ENCODE data around the gene ONECUT2.

Gene ONECUT2

GRCh38 chr18:57409650-57410049, 25.5 kb upstream of the ONECUT2 start:
- DNase-seq = no peak
- POLR2A ChIA-PET = no interaction called here
- Histone ChIP-seq H3K4me3 (ENCODE audit: control insufficient read depth in 1 of 7, extremely low read depth in 1 of 7, insufficient read depth in 4 of 7, low read depth in 2 of 7, low read length in 6 of 7) (no peak overlapping the region), H3K4me1 (ENCODE audit: control extremely low read depth in 1 of 4, control insufficient read depth in 4 of 4, insufficient read depth in 4 of 4, low read length in 3 of 4) (no peaks in the 10 kb centered on the region), H3K36me3 (ENCODE audit: control insufficient read depth in 4 of 4, insufficient read depth in 4 of 4, low read length in 3 of 4) (no peaks in the 10 kb centered on the region), H3K27ac (ENCODE audit: insufficient read depth in 1 of 2, low read depth in 1 of 2, low read length in 2 of 2, poor library complexity in 1 of 2, severe bottlenecking in 2 of 2) (no peak overlapping the region), H3K9me3 (ENCODE audit: control extremely low read depth in 1 of 5, control insufficient read depth in 4 of 5, insufficient read depth in 2 of 5, low read depth in 1 of 5, low read length in 4 of 5) (peaks cover 0 to 3% (median 0%) of the 10 kb centered on the region in 5 experiments), H3K27me3 (replicated peaks in 2 of 5; ENCODE audit: control insufficient read depth in 4 of 5, insufficient read depth in 5 of 5, low read length in 4 of 5) (peaks cover 0 to 3% (median 0%) of the 10 kb centered on the region in 5 experiments)
- CTCF ChIA-PET = no interaction called here

GRCh38 chr18:57410749-57411148, 24.4 kb upstream of the ONECUT2 start:
- Histone ChIP-seq H3K4me3 (ENCODE audit: control insufficient read depth in 1 of 7, extremely low read depth in 1 of 7, insufficient read depth in 4 of 7, low read depth in 2 of 7, low read length in 6 of 7) (no peak overlapping the region), H3K36me3 (ENCODE audit: control insufficient read depth in 4 of 4, insufficient read depth in 4 of 4, low read length in 3 of 4) (no peaks in the 10 kb centered on the region), H3K27me3 (replicated peaks in 2 of 5; ENCODE audit: control insufficient read depth in 4 of 5, insufficient read depth in 5 of 5, low read length in 4 of 5) (peaks cover 0 to 6% (median under 1%) of the 10 kb centered on the region in 5 experiments), H3K9me3 (ENCODE audit: control extremely low read depth in 1 of 5, control insufficient read depth in 4 of 5, insufficient read depth in 2 of 5, low read depth in 1 of 5, low read length in 4 of 5) (peaks cover 0 to 3% (median 0%) of the 10 kb centered on the region in 5 experiments), H3K27ac (ENCODE audit: insufficient read depth in 1 of 2, low read depth in 1 of 2, low read length in 2 of 2, poor library complexity in 1 of 2, severe bottlenecking in 2 of 2) (no peak overlapping the region), H3K4me1 (ENCODE audit: control extremely low read depth in 1 of 4, control insufficient read depth in 4 of 4, insufficient read depth in 4 of 4, low read length in 3 of 4) (no peaks in the 10 kb centered on the region)
- DNase-seq = no peak
- POLR2A ChIA-PET = no interaction called here
- CTCF ChIA-PET = no interaction called here
- WGBS (ENCODE audit: insufficient coverage) = no CpG with 5 or more reads among the region's 3 CpGs

- 94% methylated on average over 3 of the region's 4 CpGs for WGBS (ENCODE audit: insufficient coverage)
- DNase-seq = no peak
- H3K36me3 ChIP-seq (ENCODE audit: control insufficient read depth in 4 of 4, insufficient read depth in 4 of 4, low read length in 3 of 4) = no peaks in the 10 kb centered on the region
- peaks cover 0 to 24% (median 10%) of the 10 kb centered on the region in 5 experiments for H3K27me3 ChIP-seq (replicated peaks in 2 of 5; ENCODE audit: control insufficient read depth in 4 of 5, insufficient read depth in 5 of 5, low read length in 4 of 5)
- no peak overlapping the region for H3K4me3 ChIP-seq (ENCODE audit: control insufficient read depth in 1 of 7, extremely low read depth in 1 of 7, insufficient read depth in 4 of 7, low read depth in 2 of 7, low read length in 6 of 7)
- H3K4me1 ChIP-seq (ENCODE audit: control extremely low read depth in 1 of 4, control insufficient read depth in 4 of 4, insufficient read depth in 4 of 4, low read length in 3 of 4) = no peaks in the 10 kb centered on the region
- CTCF ChIA-PET = interaction anchor here (1.0 to 1.2 kb wide), 2 partner anchors 53 to 548 kb away, joined by 3 read pairs; no protein-coding TSS in a partner anchor
- peaks cover 0 to 2% (median 0%) of the 10 kb centered on the region in 5 experiments for H3K9me3 ChIP-seq (ENCODE audit: control extremely low read depth in 1 of 5, control insufficient read depth in 4 of 5, insufficient read depth in 2 of 5, low read depth in 1 of 5, low read length in 4 of 5)
- H3K27ac ChIP-seq (ENCODE audit: insufficient read depth in 1 of 2, low read depth in 1 of 2, low read length in 2 of 2, poor library complexity in 1 of 2, severe bottlenecking in 2 of 2) = no peak overlapping the region
- POLR2A ChIA-PET = no interaction called here
These were observed 18.6 kb upstream of the ONECUT2 start for GRCh38 chr18:57416542-57416941.

GRCh38 chr18:57422313-57422872, 12.8 kb upstream of the ONECUT2 start:
- ChIA-PET POLR2A (no interaction called here), CTCF (no interaction called here)
- Histone ChIP-seq H3K4me1 (ENCODE audit: control extremely low read depth in 1 of 4, control insufficient read depth in 4 of 4, insufficient read depth in 4 of 4, low read length in 3 of 4) (peaks cover 0 to under 1% (median 0%) of the 10 kb centered on the region in 4 experiments), H3K27ac (ENCODE audit: insufficient read depth in 1 of 2, low read depth in 1 of 2, low read length in 2 of 2, poor library complexity in 1 of 2, severe bottlenecking in 2 of 2) (no peak overlapping the region), H3K9me3 (ENCODE audit: control extremely low read depth in 1 of 5, control insufficient read depth in 4 of 5, insufficient read depth in 2 of 5, low read depth in 1 of 5, low read length in 4 of 5) (peaks cover 0 to 8% (median 2%) of the 10 kb centered on the region in 5 experiments), H3K4me3 (ENCODE audit: control insufficient read depth in 1 of 7, extremely low read depth in 1 of 7, insufficient read depth in 4 of 7, low read depth in 2 of 7, low read length in 6 of 7) (no peak overlapping the region), H3K27me3 (replicated peaks in 2 of 5; ENCODE audit: control insufficient read depth in 4 of 5, insufficient read depth in 5 of 5, low read length in 4 of 5) (peaks cover 16 to 66% (median 33%) of the 10 kb centered on the region in 5 experiments), H3K36me3 (ENCODE audit: control insufficient read depth in 4 of 4, insufficient read depth in 4 of 4, low read length in 3 of 4) (no peaks in the 10 kb centered on the region)
- 83% methylated on average over 1 of the region's 3 CpGs for WGBS (ENCODE audit: insufficient coverage)
- no peak for DNase-seq

- peaks cover 0 to 13% (median 11%) of the 10 kb centered on the region in 4 experiments for H3K4me1 ChIP-seq (ENCODE audit: control extremely low read depth in 1 of 4, control insufficient read depth in 4 of 4, insufficient read depth in 4 of 4, low read length in 3 of 4)
- H3K36me3 ChIP-seq (ENCODE audit: control insufficient read depth in 4 of 4, insufficient read depth in 4 of 4, low read length in 3 of 4) = no peaks in the 10 kb centered on the region
- ChIA-PET POLR2A (no interaction called here), CTCF (no interaction called here)
- H3K27ac ChIP-seq (ENCODE audit: insufficient read depth in 1 of 2, low read depth in 1 of 2, low read length in 2 of 2, poor library complexity in 1 of 2, severe bottlenecking in 2 of 2) = no peak overlapping the region
- H3K4me3 ChIP-seq (ENCODE audit: control insufficient read depth in 1 of 7, extremely low read depth in 1 of 7, insufficient read depth in 4 of 7, low read depth in 2 of 7, low read length in 6 of 7) = no peak overlapping the region
- H3K9me3 ChIP-seq (ENCODE audit: control extremely low read depth in 1 of 5, control insufficient read depth in 4 of 5, insufficient read depth in 2 of 5, low read depth in 1 of 5, low read length in 4 of 5) = peaks cover 0 to 8% (median 3%) of the 10 kb centered on the region in 5 experiments
- no peak for DNase-seq
- H3K27me3 ChIP-seq (replicated peaks in 2 of 5; ENCODE audit: control insufficient read depth in 4 of 5, insufficient read depth in 5 of 5, low read length in 4 of 5) = peaks cover 20 to 78% (median 41%) of the 10 kb centered on the region in 5 experiments
These were observed 11.4 kb upstream of the ONECUT2 start for GRCh38 chr18:57423821-57424220.

- Histone ChIP-seq H3K4me3 (ENCODE audit: control insufficient read depth in 1 of 7, extremely low read depth in 1 of 7, insufficient read depth in 4 of 7, low read depth in 2 of 7, low read length in 6 of 7) (no peak overlapping the region), H3K27me3 (replicated peaks in 2 of 5; ENCODE audit: control insufficient read depth in 4 of 5, insufficient read depth in 5 of 5, low read length in 4 of 5) (peaks cover 28 to 85% (median 47%) of the 10 kb centered on the region in 5 experiments), H3K9me3 (ENCODE audit: control extremely low read depth in 1 of 5, control insufficient read depth in 4 of 5, insufficient read depth in 2 of 5, low read depth in 1 of 5, low read length in 4 of 5) (peaks cover 0 to 8% (median 5%) of the 10 kb centered on the region in 5 experiments), H3K27ac (ENCODE audit: insufficient read depth in 1 of 2, low read depth in 1 of 2, low read length in 2 of 2, poor library complexity in 1 of 2, severe bottlenecking in 2 of 2) (no peak overlapping the region), H3K36me3 (ENCODE audit: control insufficient read depth in 4 of 4, insufficient read depth in 4 of 4, low read length in 3 of 4) (no peaks in the 10 kb centered on the region), H3K4me1 (ENCODE audit: control extremely low read depth in 1 of 4, control insufficient read depth in 4 of 4, insufficient read depth in 4 of 4, low read length in 3 of 4) (peaks cover 0 to 18% (median 11%) of the 10 kb centered on the region in 4 experiments)
- 93% methylated on average over 4 of the region's 5 CpGs for WGBS (ENCODE audit: insufficient coverage)
- ChIA-PET CTCF (no interaction called here), POLR2A (no interaction called here)
- DNase-seq = no peak
These were observed 10.1 kb upstream of the ONECUT2 start for GRCh38 chr18:57425096-57425495.

- 80% methylated on average over 1 of the region's 4 CpGs for WGBS (ENCODE audit: insufficient coverage)
- H3K4me1 ChIP-seq (ENCODE audit: control extremely low read depth in 1 of 4, control insufficient read depth in 4 of 4, insufficient read depth in 4 of 4, low read length in 3 of 4) = peaks cover 0 to 19% (median 11%) of the 10 kb centered on the region in 4 experiments
- POLR2A ChIA-PET = no interaction called here
- no peak for DNase-seq
- peaks cover 37 to 92% (median 58%) of the 10 kb centered on the region in 5 experiments for H3K27me3 ChIP-seq (replicated peaks in 2 of 5; ENCODE audit: control insufficient read depth in 4 of 5, insufficient read depth in 5 of 5, low read length in 4 of 5)
- no peak overlapping the region for H3K27ac ChIP-seq (ENCODE audit: insufficient read depth in 1 of 2, low read depth in 1 of 2, low read length in 2 of 2, poor library complexity in 1 of 2, severe bottlenecking in 2 of 2)
- CTCF ChIA-PET = no interaction called here
- no peak overlapping the region for H3K4me3 ChIP-seq (ENCODE audit: control insufficient read depth in 1 of 7, extremely low read depth in 1 of 7, insufficient read depth in 4 of 7, low read depth in 2 of 7, low read length in 6 of 7)
- peaks cover 0 to 8% (median 5%) of the 10 kb centered on the region in 5 experiments for H3K9me3 ChIP-seq (ENCODE audit: control extremely low read depth in 1 of 5, control insufficient read depth in 4 of 5, insufficient read depth in 2 of 5, low read depth in 1 of 5, low read length in 4 of 5)
- H3K36me3 ChIP-seq (ENCODE audit: control insufficient read depth in 4 of 4, insufficient read depth in 4 of 4, low read length in 3 of 4) = no peaks in the 10 kb centered on the region
These were observed 9.0 kb upstream of the ONECUT2 start for GRCh38 chr18:57426187-57426586.
